Left ventricle myocardium inferior (tissue), 1 donor: ENCODE measurements around the gene NRSN2. TPM values are rescaled to one million over a fixed set of nuclear protein-coding genes. Genes with fewer than 3 reads are reported as not detected.

ENCODE experiments used
- DNase-seq: peaks from one replicate; pipeline ENCODE4 v3.0.0-alpha.2; 2020
- H3K27ac ChIP-seq: fragments of 200-600 bp; replicated peaks from 2 replicates; pipeline ENCODE4 v1.8.0; 2021
- H3K27me3 ChIP-seq: fragments of 200-600 bp; 2 replicates; pipeline ENCODE4 v1.8.0; 2021; ENCODE audit warnings: low read depth
- H3K36me3 ChIP-seq: fragments of 200-600 bp; 2 replicates; pipeline ENCODE4 v1.8.0; 2021
- H3K4me1 ChIP-seq: fragments of 200-600 bp; 2 replicates; pipeline ENCODE4 v1.8.0; 2021
- H3K4me3 ChIP-seq: fragments of 200-600 bp; 2 replicates; pipeline ENCODE4 v1.8.0; 2021; ENCODE audit warnings: mild to moderate bottlenecking, moderate library complexity
- H3K9me3 ChIP-seq: fragments of 200-600 bp; replicated peaks from 2 replicates; pipeline ENCODE4 v1.8.0; 2021
- intact Hi-C: fragments of 100-400 bp; cut with micrococcal nuclease; formaldehyde crosslinking; loops from one replicate; pipeline ENCODE4 v1.11.0; 2022
- total RNA-seq: library from RNA; stranded (reverse); fragmentation: NEBNext Ultra II Directional; extraction: Animal tissue kit (Norgen Biotek cat#: 25700); gene quantifications from one replicate; pipeline ENCODE4 v1.2.1, GENCODE V29; 2021
- TF ChIP-seq, protein P1 (sequence below): fragments of 200-600 bp; IDR thresholded peaks from 2 replicates; pipeline ENCODE4 v1.8.0; 2021; ENCODE audit warnings: antibody characterized with exemption, mild to moderate bottlenecking, borderline replicate concordance
- donor health status: DM: no; HTN: yes; CAD: no; lungs with severe emphysema.

The NRSN2 gene
- total RNA-seq, 1 donor from 2014 or later: 17.5 TPM

DNA sequence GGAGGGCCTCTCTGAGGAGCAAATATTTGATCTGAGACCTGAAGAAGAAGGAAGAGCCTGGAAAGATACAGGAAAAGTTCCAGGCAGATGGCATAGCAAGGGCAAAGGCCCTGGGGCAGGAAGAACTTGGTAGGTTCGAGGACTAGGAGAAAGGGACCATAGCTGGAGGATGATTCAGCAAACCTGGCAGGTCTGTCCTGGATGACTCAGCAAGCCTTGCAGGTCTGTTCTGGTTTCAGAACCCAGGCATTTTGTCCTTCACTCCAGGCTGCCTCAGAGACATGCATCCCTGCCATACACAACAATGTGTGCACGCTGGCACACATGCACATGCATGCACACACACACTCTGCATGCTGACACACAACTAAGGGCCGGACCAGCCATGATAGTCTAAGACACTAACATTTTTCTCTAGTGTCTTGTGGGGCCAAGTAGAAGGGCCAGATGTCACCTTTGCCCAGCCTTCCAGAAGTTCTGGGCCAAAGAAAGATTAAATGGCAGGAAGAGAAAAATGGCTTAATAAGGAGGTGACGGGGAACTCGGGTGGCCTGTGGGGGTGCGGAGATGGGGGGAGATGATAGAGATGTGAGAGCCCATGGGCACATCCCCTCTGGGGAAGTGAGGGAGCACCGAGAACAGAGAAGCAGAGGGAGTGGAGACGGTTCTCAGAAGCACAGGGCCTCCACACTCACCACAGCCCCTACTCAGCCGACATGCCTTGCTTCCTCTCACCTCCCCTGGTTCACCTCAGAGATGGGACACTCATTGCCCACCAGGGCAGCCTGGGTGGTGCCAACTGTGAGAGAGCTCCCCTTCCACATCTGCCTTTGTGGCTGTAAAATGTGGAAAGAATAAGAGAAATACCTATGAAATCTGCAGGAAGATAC, 18.2 kb downstream of the NRSN2 start:
- H3K36me3 ChIP-seq: no peaks in the 10 kb centered on the region
- DNase-seq: no peak
- TF ChIP-seq, protein P1, sequence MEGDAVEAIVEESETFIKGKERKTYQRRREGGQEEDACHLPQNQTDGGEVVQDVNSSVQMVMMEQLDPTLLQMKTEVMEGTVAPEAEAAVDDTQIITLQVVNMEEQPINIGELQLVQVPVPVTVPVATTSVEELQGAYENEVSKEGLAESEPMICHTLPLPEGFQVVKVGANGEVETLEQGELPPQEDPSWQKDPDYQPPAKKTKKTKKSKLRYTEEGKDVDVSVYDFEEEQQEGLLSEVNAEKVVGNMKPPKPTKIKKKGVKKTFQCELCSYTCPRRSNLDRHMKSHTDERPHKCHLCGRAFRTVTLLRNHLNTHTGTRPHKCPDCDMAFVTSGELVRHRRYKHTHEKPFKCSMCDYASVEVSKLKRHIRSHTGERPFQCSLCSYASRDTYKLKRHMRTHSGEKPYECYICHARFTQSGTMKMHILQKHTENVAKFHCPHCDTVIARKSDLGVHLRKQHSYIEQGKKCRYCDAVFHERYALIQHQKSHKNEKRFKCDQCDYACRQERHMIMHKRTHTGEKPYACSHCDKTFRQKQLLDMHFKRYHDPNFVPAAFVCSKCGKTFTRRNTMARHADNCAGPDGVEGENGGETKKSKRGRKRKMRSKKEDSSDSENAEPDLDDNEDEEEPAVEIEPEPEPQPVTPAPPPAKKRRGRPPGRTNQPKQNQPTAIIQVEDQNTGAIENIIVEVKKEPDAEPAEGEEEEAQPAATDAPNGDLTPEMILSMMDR: no peak
- H3K4me1 ChIP-seq: peaks cover 8% of the 10 kb centered on the region
- H3K27me3 ChIP-seq: no peaks in the 10 kb centered on the region
- no peak overlapping the region for H3K27ac ChIP-seq
- H3K9me3 ChIP-seq: no peaks in the 10 kb centered on the region
- intact Hi-C loops: no loop called here
- H3K4me3 ChIP-seq: no peak overlapping the region

DNA sequence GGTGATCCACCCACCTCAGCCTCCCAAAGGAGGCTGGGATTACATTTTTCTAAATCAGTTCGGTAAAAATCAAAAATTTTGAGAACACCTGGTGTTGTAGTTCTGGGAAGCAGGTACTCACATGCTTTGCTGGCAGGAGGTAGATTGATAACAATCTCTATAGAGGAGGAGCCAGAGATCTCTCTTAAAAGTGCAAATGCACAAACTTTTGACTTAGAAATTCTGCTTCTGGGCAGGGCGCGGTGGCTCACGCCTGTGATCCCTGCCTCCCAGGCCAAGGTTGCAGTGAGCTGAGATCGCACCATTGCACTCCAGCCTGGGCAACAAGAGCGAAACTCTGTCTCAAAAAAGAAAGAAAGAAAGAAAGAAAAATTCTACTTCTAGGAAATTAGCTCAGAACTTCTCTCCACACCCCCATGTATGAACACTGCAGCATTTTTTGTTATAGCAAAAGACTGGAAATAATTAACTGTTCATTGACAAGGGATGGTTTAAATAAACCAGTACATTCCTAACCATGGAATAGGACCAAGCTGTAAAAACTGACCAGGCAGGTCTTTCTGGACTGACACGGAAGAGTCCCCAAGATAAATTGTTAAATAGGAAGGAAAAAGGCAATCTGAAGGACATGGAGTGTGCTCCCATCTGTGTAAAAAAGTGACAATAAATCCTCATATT, 19.3 kb downstream of the NRSN2 start:
- TF ChIP-seq, protein P1: no peak
- Histone ChIP-seq H3K27me3 (no peaks in the 10 kb centered on the region), H3K4me1 (peaks cover 12% of the 10 kb centered on the region), H3K27ac (no peak overlapping the region), H3K4me3 (no peak overlapping the region), H3K9me3 (no peaks in the 10 kb centered on the region), H3K36me3 (no peaks in the 10 kb centered on the region)
- no peak for DNase-seq
- intact Hi-C loops: no loop called here

DNA sequence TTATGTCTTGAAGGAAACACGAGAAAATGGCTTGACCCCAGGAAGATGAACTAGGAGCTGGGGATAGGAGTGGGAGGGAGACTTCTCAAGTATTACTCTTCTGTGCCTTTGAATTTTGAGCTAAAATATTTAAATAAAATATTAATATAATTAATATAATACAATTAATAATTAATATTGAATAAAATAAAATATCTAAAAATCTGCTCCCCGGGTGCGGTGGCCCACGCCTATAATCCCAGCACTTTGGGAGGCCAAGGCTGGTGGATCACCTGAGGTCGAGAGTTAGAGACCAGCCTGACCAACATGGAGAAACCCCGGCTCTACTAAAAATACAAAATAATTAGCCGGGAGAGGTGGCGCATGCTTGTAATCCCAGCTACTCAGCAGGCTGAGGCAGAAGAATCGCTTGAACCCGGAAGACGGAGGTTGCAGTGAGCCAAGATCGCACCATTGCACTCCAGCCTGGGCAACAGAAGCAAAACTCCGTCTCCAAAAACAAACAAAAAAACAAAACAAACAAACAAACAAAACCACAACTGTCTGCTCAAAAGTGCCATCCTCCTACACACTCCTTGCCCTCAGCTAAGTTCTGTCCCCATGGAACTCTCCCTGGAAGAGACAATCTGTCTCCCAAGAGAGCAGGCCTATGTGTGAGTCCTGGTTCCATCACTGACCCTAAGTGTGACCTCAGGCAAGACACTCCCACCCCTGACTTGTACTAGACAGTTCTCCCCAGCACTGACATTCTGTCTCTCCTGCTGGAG, 20.0 kb downstream of the NRSN2 start:
- Histone ChIP-seq H3K4me1 (peaks cover 19% of the 10 kb centered on the region), H3K9me3 (no peaks in the 10 kb centered on the region), H3K4me3 (no peak overlapping the region), H3K36me3 (no peaks in the 10 kb centered on the region), H3K27me3 (no peaks in the 10 kb centered on the region), H3K27ac (no peak overlapping the region)
- no peak for DNase-seq
- TF ChIP-seq, protein P1: no peak
- intact Hi-C loops: no loop called here

DNA sequence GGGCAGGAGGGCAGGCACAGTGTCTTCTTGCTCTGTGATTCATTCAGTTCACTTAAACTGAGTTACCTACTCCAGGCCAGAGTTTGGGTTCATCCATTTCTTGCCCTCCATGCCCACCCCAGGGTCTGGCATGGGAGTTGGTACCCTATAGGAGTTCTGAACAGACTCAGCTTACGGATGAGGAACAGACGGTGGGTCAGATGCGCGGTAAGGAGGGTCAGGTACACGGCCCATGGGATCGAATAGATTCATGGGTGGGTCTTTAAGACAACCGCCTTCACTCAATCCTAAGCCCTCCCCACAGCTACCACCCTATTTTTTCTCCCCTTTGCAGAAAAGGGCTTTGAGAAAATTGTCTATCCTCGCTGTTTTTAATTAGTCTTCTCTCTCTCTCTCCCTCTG, 20.6 kb downstream of the NRSN2 start:
- Histone ChIP-seq H3K4me3 (no peak overlapping the region), H3K36me3 (no peaks in the 10 kb centered on the region), H3K9me3 (no peaks in the 10 kb centered on the region), H3K27me3 (no peaks in the 10 kb centered on the region), H3K4me1 (peaks cover 19% of the 10 kb centered on the region), H3K27ac (no peak overlapping the region)
- TF ChIP-seq, protein P1: no peak
- intact Hi-C loops: no loop called here
- DNase-seq: no peak

DNA sequence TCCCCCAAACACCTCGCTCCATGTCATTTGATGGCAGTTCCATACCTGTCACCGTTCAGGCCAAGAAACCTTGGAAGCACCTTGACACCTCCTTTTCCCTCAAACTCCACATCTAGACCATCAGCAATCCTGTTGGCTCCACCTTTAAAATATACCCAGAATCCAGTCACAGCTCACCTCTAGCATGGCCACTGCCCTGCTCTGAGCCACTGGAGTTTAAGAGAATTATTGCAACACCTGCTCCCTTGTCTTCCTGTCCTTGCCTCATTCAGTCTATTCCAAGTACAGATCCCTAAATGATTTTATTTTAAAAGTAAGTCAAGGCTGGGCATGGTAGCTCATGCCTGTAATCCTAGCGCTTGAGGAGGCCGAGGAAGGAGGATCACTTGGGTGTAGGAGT, 22.0 kb downstream of the NRSN2 start:
- H3K4me3 ChIP-seq: no peak overlapping the region
- intact Hi-C loops: no loop called here
- no peak for DNase-seq
- TF ChIP-seq, protein P1: no peak
- H3K4me1 ChIP-seq: peaks cover 25% of the 10 kb centered on the region
- no peaks in the 10 kb centered on the region for H3K9me3 ChIP-seq
- no peak overlapping the region for H3K27ac ChIP-seq
- H3K27me3 ChIP-seq: no peaks in the 10 kb centered on the region
- H3K36me3 ChIP-seq: no peaks in the 10 kb centered on the region
